ENCODE measurements around the gene THAP12.

- TF ChIP-seq CTCF (IDR thresholded peaks at IDR 0.05) (no peak), ZFX (IDR thresholded peaks at IDR 0.05; ENCODE audit: borderline replicate concordance) (no peak)
Observed at GRCh38 chr11:76327202-76327601, 53.7 kb downstream of the THAP12 start.

All from 22Rv1 (cell line).